ENCODE results near the gene PCNP. TPM values are rescaled to one million over a fixed set of nuclear protein-coding genes. Genes with fewer than 3 reads are reported as not detected.

PCNP gene
- total and polyA plus RNA-seq, 9 of the 15 experiments (the other 6 are each of a cell fraction or from before 2014, with no cell fraction given) = 54.3 to 170 (median 150) TPM

DNA sequence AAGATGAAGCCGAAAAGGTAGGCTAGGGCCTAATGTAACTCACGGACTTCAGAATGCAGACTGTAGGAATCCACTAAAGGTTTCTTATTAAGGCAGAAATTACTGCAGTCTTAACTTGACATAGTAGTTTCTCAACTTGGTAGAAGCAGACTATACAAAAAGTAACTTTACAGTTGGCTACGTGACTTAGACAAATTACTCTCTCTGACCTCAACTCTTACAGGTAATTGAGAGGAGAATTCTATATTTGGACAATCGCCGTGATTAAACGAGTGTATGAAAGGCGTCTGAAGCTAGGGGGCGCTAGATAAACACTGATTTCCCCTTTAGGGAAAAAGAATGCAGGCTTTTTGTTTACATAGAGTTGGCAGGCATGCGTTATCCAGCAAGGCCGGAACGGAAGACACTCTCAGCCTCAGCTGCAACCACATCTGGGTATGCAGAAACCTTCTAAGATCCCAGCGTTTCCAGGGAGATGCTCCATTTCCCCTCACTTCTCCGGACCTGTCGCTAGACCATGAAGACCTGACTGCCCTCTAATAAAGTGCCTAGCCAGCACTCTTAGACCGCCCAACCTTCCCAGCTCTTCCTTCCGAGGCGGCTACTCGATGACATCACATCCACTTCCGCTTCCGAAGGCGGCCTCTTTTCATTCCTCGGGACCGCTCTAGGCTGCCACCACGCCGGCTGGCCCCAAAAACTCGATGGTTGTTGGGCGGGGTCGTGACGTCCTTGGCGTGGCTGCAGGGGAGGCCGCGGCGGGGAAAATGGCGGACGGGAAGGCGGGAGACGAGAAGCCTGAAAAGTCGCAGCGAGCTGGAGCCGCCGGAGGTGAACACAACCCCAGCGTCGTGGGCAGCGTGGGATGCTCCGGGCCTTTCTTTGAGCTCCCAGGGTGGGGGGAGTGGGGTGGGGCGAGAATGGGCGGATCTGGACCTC, at the start of gene PCNP (continued):
- TF ChIP-seq, protein P1, sequence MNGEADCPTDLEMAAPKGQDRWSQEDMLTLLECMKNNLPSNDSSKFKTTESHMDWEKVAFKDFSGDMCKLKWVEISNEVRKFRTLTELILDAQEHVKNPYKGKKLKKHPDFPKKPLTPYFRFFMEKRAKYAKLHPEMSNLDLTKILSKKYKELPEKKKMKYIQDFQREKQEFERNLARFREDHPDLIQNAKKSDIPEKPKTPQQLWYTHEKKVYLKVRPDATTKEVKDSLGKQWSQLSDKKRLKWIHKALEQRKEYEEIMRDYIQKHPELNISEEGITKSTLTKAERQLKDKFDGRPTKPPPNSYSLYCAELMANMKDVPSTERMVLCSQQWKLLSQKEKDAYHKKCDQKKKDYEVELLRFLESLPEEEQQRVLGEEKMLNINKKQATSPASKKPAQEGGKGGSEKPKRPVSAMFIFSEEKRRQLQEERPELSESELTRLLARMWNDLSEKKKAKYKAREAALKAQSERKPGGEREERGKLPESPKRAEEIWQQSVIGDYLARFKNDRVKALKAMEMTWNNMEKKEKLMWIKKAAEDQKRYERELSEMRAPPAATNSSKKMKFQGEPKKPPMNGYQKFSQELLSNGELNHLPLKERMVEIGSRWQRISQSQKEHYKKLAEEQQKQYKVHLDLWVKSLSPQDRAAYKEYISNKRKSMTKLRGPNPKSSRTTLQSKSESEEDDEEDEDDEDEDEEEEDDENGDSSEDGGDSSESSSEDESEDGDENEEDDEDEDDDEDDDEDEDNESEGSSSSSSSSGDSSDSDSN (IDR thresholded peaks at IDR 0.05; ENCODE audit: borderline replicate concordance in 1 of 2, low read depth in 2 of 2, low read length in 2 of 2) = peak in 1 of 2 experiments; percentile 55; a peak in 1 of 4 replicates
- peak; percentile 9 for TF ChIP-seq HMGN3 (IDR thresholded peaks at IDR 0.05; ENCODE audit: borderline replicate concordance, extremely low read depth, insufficient read length, low read depth, low read length)
- TF ChIP-seq ADNP (tag; IDR thresholded peaks at IDR 0.05) = no peak
- peak; percentile 68 for TF ChIP-seq HCFC1 (IDR thresholded peaks at IDR 0.05; ENCODE audit: low read depth, low read length)
- peak; percentile 77; the same call in 1 of the 2 replicates for TF ChIP-seq POLR2H (tag; IDR thresholded peaks at IDR 0.05; ENCODE audit: low read depth)
- TF ChIP-seq, protein P2, sequence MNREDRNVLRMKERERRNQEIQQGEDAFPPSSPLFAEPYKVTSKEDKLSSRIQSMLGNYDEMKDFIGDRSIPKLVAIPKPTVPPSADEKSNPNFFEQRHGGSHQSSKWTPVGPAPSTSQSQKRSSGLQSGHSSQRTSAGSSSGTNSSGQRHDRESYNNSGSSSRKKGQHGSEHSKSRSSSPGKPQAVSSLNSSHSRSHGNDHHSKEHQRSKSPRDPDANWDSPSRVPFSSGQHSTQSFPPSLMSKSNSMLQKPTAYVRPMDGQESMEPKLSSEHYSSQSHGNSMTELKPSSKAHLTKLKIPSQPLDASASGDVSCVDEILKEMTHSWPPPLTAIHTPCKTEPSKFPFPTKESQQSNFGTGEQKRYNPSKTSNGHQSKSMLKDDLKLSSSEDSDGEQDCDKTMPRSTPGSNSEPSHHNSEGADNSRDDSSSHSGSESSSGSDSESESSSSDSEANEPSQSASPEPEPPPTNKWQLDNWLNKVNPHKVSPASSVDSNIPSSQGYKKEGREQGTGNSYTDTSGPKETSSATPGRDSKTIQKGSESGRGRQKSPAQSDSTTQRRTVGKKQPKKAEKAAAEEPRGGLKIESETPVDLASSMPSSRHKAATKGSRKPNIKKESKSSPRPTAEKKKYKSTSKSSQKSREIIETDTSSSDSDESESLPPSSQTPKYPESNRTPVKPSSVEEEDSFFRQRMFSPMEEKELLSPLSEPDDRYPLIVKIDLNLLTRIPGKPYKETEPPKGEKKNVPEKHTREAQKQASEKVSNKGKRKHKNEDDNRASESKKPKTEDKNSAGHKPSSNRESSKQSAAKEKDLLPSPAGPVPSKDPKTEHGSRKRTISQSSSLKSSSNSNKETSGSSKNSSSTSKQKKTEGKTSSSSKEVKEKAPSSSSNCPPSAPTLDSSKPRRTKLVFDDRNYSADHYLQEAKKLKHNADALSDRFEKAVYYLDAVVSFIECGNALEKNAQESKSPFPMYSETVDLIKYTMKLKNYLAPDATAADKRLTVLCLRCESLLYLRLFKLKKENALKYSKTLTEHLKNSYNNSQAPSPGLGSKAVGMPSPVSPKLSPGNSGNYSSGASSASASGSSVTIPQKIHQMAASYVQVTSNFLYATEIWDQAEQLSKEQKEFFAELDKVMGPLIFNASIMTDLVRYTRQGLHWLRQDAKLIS (CRISPR knock-in tag; IDR thresholded peaks at IDR 0.05) = no peak; the same call in 1 of the 2 replicates
- TF ChIP-seq, protein P3, sequence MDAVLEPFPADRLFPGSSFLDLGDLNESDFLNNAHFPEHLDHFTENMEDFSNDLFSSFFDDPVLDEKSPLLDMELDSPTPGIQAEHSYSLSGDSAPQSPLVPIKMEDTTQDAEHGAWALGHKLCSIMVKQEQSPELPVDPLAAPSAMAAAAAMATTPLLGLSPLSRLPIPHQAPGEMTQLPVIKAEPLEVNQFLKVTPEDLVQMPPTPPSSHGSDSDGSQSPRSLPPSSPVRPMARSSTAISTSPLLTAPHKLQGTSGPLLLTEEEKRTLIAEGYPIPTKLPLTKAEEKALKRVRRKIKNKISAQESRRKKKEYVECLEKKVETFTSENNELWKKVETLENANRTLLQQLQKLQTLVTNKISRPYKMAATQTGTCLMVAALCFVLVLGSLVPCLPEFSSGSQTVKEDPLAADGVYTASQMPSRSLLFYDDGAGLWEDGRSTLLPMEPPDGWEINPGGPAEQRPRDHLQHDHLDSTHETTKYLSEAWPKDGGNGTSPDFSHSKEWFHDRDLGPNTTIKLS (IDR thresholded peaks at IDR 0.05; ENCODE audit: borderline replicate concordance, low read depth) = peak; percentile 82; the same call in 1 of the 2 replicates
- no peak for TF ChIP-seq DACH1 (IDR thresholded peaks at IDR 0.05; ENCODE audit: partially characterized antibody)
- TF ChIP-seq ZKSCAN3 (CRISPR knock-in tag; IDR thresholded peaks at IDR 0.05) = no peak
- 0 out of 4 replicates have a peak, but pooled peaks of 1 of the 2 experiments have one; percentile 19 for TF ChIP-seq SIX5 (IDR thresholded peaks at IDR 0.05; ENCODE audit: borderline replicate concordance in 1 of 2, insufficient read depth in 1 of 2, low read depth in 1 of 2, low read length in 2 of 2)
- TF ChIP-seq MEF2A (IDR thresholded peaks at IDR 0.05; ENCODE audit: control insufficient read depth, low read depth, low read length) = peak; percentile 73
- TF ChIP-seq JUN (IDR thresholded peaks at IDR 0.05; ENCODE audit: borderline replicate concordance, low read depth, low read length) = peak; percentile 85
- TF ChIP-seq JUN (CRISPR knock-in tag; IDR thresholded peaks at IDR 0.05; ENCODE audit: borderline replicate concordance) = peak; percentile 68; the same call in 1 of the 2 replicates
- TF ChIP-seq HDAC8 (tag; IDR thresholded peaks at IDR 0.05) = no peak
- TF ChIP-seq ZNF707 (CRISPR knock-in tag; conservative IDR thresholded peaks at IDR 0.05) = no peak
- TF ChIP-seq, protein P4, sequence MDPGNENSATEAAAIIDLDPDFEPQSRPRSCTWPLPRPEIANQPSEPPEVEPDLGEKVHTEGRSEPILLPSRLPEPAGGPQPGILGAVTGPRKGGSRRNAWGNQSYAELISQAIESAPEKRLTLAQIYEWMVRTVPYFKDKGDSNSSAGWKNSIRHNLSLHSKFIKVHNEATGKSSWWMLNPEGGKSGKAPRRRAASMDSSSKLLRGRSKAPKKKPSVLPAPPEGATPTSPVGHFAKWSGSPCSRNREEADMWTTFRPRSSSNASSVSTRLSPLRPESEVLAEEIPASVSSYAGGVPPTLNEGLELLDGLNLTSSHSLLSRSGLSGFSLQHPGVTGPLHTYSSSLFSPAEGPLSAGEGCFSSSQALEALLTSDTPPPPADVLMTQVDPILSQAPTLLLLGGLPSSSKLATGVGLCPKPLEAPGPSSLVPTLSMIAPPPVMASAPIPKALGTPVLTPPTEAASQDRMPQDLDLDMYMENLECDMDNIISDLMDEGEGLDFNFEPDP (CRISPR knock-in tag; IDR thresholded peaks at IDR 0.05) = no peak

All from K562 (cell line).